Hematopoietic multipotent progenitor cell treated with erythropoietin and hydrocortisone succinate and interleukin-3 and kit ligand, for 6 days (in vitro differentiated cells): ENCODE data around the gene THSD4.

Experiments
- DNase-seq: peaks from one replicate; pipeline ENCODE4 v3.0.0-alpha.2; 2015

THSD4 gene

GRCh38 chr15:71103102-71103676 is 12.1 kb upstream of the THSD4 start:
- peak; percentile 29 for DNase-seq

GRCh38 chr15:71104636-71105035 is 10.6 kb upstream of the THSD4 start:
- DNase-seq, result no peak

- no peak for DNase-seq
Observed at GRCh38 chr15:71105444-71105843, 9.8 kb upstream of the THSD4 start.

- DNase-seq, result no peak
Observed at GRCh38 chr15:71106802-71107500, 8.3 kb upstream of the THSD4 start.

- no peak for DNase-seq
Observed at GRCh38 chr15:71107501-71107815, 7.8 kb upstream of the THSD4 start.

GRCh38 chr15:71109130-71109529 is 6.1 kb upstream of the THSD4 start:
- DNase-seq, result no peak

- no peak for DNase-seq
Observed at GRCh38 chr15:71109905-71110304, 5.4 kb upstream of the THSD4 start.

- no peak for DNase-seq
Observed at GRCh38 chr15:71110405-71111180, 4.7 kb upstream of the THSD4 start.

GRCh38 chr15:71111181-71111565 is 4.1 kb upstream of the THSD4 start:
- DNase-seq, result no peak

- DNase-seq, result no peak
Observed at GRCh38 chr15:71111950-71112349, 3.3 kb upstream of the THSD4 start.

GRCh38 chr15:71112429-71112828 is 2.8 kb upstream of the THSD4 start:
- no peak for DNase-seq

- no peak for DNase-seq
Observed at GRCh38 chr15:71114066-71114680, 1.1 kb upstream of the THSD4 start.

- DNase-seq, result peak; percentile 44
Observed at GRCh38 chr15:71115567-71116351, 488 bp downstream of the THSD4 start.

GRCh38 chr15:71116366-71116765 is 1.1 kb downstream of the THSD4 start:
- no peak for DNase-seq

GRCh38 chr15:71116942-71117341 is 1.7 kb downstream of the THSD4 start:
- DNase-seq, result no peak

GRCh38 chr15:71117714-71118305 is 2.5 kb downstream of the THSD4 start:
- DNase-seq, result peak; percentile 7

GRCh38 chr15:71118345-71118744 is 3.1 kb downstream of the THSD4 start:
- DNase-seq, result no peak

GRCh38 chr15:71118881-71119632 is 3.8 kb downstream of the THSD4 start:
- DNase-seq, result no peak

GRCh38 chr15:71120428-71120944 is 5.2 kb downstream of the THSD4 start:
- no peak for DNase-seq

- DNase-seq, result no peak
Observed at GRCh38 chr15:71121442-71121841, 6.2 kb downstream of the THSD4 start.

GRCh38 chr15:71124937-71125790 is 9.9 kb downstream of the THSD4 start:
- no peak for DNase-seq
